ENCODE measurements around the gene TEX9. TPM values are rescaled to one million over a fixed set of nuclear protein-coding genes. Genes with fewer than 3 reads are reported as not detected.

TEX9 gene
- total and polyA plus RNA-seq, 2 of the 4 experiments (the other 2 are of a cell fraction), result 0.63 to 1.4 TPM

DNA sequence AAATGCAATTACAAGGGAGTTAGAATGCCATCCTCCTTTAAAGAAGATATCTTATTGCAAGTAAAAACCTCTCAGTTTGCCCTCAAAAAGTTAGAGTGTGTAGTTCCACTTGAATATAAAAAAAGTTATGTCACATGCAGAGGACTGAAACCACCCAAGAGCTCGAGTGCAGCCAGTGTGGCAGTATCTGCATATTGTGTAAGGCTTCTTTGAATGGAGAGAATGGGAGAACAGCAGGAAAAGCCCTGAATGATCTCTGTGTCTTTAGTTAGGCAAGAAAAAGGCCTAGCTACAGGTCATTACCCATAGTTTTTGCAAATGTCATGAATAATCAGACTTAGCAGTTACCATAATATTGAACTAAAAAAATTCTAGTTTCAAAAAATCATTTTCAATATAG is 13.9 kb upstream of the TEX9 start:
- Histone ChIP-seq H2BK15ac (ENCODE audit: low read depth, low read length) (no peak overlapping the region), H4K20me1 (ENCODE audit: insufficient read depth, low read length) (no peaks in the 10 kb centered on the region), H2BK20ac (ENCODE audit: low read depth, low read length) (no peak overlapping the region), H3K79me1 (ENCODE audit: low read depth in 1 of 2, low read length in 2 of 2) (no peaks in the 10 kb centered on the region), H3K4me2 (ENCODE audit: low read depth, low read length) (no peak overlapping the region), H3K14ac (replicated peaks; ENCODE audit: low read depth, low read length) (no peak overlapping the region), H3K23ac (ENCODE audit: low read depth, low read length) (no peak overlapping the region), H3K9me1 (ENCODE audit: insufficient read depth, low read length) (no peaks in the 10 kb centered on the region), H3K27me3 (ENCODE audit: control insufficient read depth, insufficient read depth, low read length) (no peaks in the 10 kb centered on the region), H4K91ac (ENCODE audit: insufficient read depth, low read depth, low read length) (no peak overlapping the region), H3K36me3 (ENCODE audit: control insufficient read depth, insufficient read depth, low read length) (no peaks in the 10 kb centered on the region), H3K9me3 (ENCODE audit: control insufficient read depth, insufficient read depth, low read length) (no peaks in the 10 kb centered on the region), H3K18ac (ENCODE audit: low read depth, low read length) (no peak overlapping the region), H2AK5ac (ENCODE audit: low read depth, low read length) (no peak overlapping the region), H2BK5ac (ENCODE audit: low read depth, low read length, poor library complexity, severe bottlenecking) (no peak overlapping the region), H2AK9ac (replicated peaks; ENCODE audit: low read depth, low read length, poor library complexity) (no peak overlapping the region), H2BK120ac (ENCODE audit: low read depth, low read length) (no peak overlapping the region), H4K5ac (ENCODE audit: low read depth, low read length) (no peak overlapping the region), H3K4ac (ENCODE audit: low read depth, low read length) (no peak overlapping the region), H3K27ac (ENCODE audit: insufficient read depth, low read length) (no peak overlapping the region), H3K56ac (ENCODE audit: extremely low read depth, insufficient read depth, low read length) (no peak overlapping the region), H3K4me3 (ENCODE audit: insufficient read depth, low read depth, low read length) (no peak overlapping the region), H3K9ac (ENCODE audit: low read depth, low read length) (no peak overlapping the region), H4K8ac (ENCODE audit: low read depth in 2 of 2, low read length in 2 of 2) (no peak overlapping the region), H3K4me1 (ENCODE audit: control insufficient read depth, insufficient read depth, low read length) (no peaks in the 10 kb centered on the region), H2AFZ (replicated peaks; ENCODE audit: low read length, poor library complexity) (no peak overlapping the region)
- dilution Hi-C loops (cut with HindIII; ENCODE audit: low sequenced_read_pairs, unreplicated experiment) (no loop called here), in situ Hi-C loops (cut with MboI; ENCODE audit: low sequenced_read_pairs) (no loop called here), intact Hi-C loops (cut with micrococcal nuclease) (no loop called here)
- CTCF ChIA-PET, result no interaction called here
- DNase-seq, result no peak
- BruUV-seq (replicated peaks), result no TSS peak
- no CpG with 5 or more reads among the region's 1 CpG for WGBS, 2 experiments (ENCODE audit: extremely low coverage in 2 of 2, insufficient read length in 1 of 2)
- no peak for TF ChIP-seq SMC3 (IDR thresholded peaks at IDR 0.05; ENCODE audit: low read depth, low read length)
- no peak for TF ChIP-seq RCOR1 (IDR thresholded peaks at IDR 0.05; ENCODE audit: insufficient replicate concordance, low read length)
- TF ChIP-seq, protein P1, sequence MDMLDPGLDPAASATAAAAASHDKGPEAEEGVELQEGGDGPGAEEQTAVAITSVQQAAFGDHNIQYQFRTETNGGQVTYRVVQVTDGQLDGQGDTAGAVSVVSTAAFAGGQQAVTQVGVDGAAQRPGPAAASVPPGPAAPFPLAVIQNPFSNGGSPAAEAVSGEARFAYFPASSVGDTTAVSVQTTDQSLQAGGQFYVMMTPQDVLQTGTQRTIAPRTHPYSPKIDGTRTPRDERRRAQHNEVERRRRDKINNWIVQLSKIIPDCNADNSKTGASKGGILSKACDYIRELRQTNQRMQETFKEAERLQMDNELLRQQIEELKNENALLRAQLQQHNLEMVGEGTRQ (IDR thresholded peaks at IDR 0.05; ENCODE audit: low read depth, low read length), result no peak
- no peak for TF ChIP-seq MAZ (IDR thresholded peaks at IDR 0.05; ENCODE audit: borderline replicate concordance, low read depth, low read length)
- TF ChIP-seq, protein P2, sequence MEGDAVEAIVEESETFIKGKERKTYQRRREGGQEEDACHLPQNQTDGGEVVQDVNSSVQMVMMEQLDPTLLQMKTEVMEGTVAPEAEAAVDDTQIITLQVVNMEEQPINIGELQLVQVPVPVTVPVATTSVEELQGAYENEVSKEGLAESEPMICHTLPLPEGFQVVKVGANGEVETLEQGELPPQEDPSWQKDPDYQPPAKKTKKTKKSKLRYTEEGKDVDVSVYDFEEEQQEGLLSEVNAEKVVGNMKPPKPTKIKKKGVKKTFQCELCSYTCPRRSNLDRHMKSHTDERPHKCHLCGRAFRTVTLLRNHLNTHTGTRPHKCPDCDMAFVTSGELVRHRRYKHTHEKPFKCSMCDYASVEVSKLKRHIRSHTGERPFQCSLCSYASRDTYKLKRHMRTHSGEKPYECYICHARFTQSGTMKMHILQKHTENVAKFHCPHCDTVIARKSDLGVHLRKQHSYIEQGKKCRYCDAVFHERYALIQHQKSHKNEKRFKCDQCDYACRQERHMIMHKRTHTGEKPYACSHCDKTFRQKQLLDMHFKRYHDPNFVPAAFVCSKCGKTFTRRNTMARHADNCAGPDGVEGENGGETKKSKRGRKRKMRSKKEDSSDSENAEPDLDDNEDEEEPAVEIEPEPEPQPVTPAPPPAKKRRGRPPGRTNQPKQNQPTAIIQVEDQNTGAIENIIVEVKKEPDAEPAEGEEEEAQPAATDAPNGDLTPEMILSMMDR (conservative IDR thresholded peaks at IDR 0.05; ENCODE audit: low read depth, low read length), result no peak
- no peak for TF ChIP-seq CHD1 (IDR thresholded peaks at IDR 0.05; ENCODE audit: low read depth, low read length)
- TF ChIP-seq RFX5 (IDR thresholded peaks at IDR 0.05; ENCODE audit: low read depth, low read length), result no peak
- TF ChIP-seq MAFK (IDR thresholded peaks at IDR 0.05; ENCODE audit: low read depth, low read length), result no peak
- ATAC-seq (ENCODE audit: low read depth), result no peak
- POLR2A ChIA-PET (ENCODE audit: unreplicated experiment), result no interaction called here
